ENCODE results near the gene MYOZ3.

DNA sequence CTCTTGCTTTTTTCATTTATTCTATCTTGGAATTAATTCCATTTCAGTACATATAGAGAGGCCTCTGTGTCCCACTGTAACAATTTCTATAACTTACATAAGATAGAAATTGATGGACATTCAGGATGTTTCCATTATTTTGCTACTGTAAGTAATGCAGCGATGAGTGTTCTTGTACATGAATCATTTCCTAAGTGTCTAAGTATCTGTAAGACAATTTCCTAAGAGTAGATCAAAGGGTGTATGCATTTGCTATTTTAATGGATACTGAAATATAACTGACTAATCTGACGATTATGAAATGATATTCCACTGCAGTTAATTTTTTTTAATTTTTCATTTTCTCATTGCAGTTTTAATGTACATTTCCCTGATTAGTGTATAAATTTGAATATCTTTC, 62.8 kb downstream of the MYOZ3 start:
- TF ChIP-seq CTCF (IDR thresholded peaks at IDR 0.05) (no peak), EZH2 (IDR thresholded peaks at IDR 0.05; ENCODE audit: borderline replicate concordance, insufficient read depth, low read depth, low read length, poor library complexity, severe bottlenecking) (no peak)

Data from B cell (primary cell).